Fibroblast of pulmonary artery (primary cell): ENCODE data around the gene NFASC.

Experiments used
- DNase-seq: peaks from one replicate; pipeline ENCODE4 v3.0.0-alpha.2; 2010; ENCODE audit warnings: low read depth
- H3K4me3 ChIP-seq: replicated peaks from 2 replicates; pipeline ENCODE4 v1.5.1; 2011; ENCODE audit warnings: low read depth, mild to moderate bottlenecking, control low read depth, low read length, moderate library complexity
- TF ChIP-seq, protein P1 (sequence below): IDR thresholded peaks from 2 replicates; pipeline ENCODE4 v1.5.1; 2011; ENCODE audit warnings: mild to moderate bottlenecking, control low read depth, low read length, inconsistent platforms; ENCODE audit errors: missing control alignments

Gene NFASC

GRCh38 chr1:204867666-204868339, 2.9 kb upstream of the NFASC start:
- TF ChIP-seq, protein P1, sequence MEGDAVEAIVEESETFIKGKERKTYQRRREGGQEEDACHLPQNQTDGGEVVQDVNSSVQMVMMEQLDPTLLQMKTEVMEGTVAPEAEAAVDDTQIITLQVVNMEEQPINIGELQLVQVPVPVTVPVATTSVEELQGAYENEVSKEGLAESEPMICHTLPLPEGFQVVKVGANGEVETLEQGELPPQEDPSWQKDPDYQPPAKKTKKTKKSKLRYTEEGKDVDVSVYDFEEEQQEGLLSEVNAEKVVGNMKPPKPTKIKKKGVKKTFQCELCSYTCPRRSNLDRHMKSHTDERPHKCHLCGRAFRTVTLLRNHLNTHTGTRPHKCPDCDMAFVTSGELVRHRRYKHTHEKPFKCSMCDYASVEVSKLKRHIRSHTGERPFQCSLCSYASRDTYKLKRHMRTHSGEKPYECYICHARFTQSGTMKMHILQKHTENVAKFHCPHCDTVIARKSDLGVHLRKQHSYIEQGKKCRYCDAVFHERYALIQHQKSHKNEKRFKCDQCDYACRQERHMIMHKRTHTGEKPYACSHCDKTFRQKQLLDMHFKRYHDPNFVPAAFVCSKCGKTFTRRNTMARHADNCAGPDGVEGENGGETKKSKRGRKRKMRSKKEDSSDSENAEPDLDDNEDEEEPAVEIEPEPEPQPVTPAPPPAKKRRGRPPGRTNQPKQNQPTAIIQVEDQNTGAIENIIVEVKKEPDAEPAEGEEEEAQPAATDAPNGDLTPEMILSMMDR, result no peak
- H3K4me3 ChIP-seq, result no peak overlapping the region
- DNase-seq, result no peak

DNA sequence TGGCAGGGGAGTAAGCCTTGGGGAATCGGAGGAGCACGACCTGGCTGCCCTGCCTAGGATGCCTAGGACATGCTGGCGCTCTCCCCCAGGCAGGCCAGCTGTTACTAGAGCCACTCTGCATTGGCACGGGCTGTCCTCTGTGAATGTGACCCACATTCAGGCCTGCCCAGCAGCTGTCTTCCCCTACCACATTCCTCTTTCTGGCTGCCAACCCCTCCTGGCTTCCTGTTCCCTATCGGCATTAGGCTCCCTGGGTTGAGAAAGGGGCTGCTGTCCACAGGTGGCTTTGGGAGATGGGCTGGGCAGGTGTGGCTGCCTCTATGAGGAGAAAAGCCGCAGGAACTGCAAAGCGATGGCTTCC, 2.3 kb upstream of the NFASC start:
- no peak for DNase-seq
- TF ChIP-seq, protein P1, result no peak
- H3K4me3 ChIP-seq, result no peak overlapping the region

DNA sequence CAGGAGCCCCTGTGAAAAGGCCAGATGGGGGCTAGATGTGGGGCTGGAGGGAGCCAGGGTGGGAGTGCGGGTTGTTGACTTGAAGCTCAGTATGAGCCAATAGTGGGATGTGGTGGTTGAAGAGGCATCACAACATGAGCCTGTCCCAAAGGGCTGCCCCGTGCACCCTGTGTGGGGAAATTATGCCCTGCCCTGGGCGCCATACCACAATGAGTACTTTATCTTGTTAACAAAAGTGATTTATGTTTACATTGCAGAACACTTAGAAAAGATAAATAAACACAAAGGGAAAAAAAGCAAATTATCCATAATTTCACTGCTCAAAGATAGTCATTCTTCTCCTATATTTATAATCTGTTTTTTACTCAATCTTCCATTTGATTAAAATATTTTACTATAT, 1.6 kb upstream of the NFASC start:
- TF ChIP-seq, protein P1, result no peak
- DNase-seq, result no peak
- no peak overlapping the region for H3K4me3 ChIP-seq

- no peak for DNase-seq
- TF ChIP-seq, protein P1, result no peak
- H3K4me3 ChIP-seq, result no peak overlapping the region
Measured at GRCh38 chr1:204871405-204872037, 859 bp downstream of the NFASC start.

- TF ChIP-seq, protein P1, result no peak
- DNase-seq, result no peak
- no peak overlapping the region for H3K4me3 ChIP-seq
Measured at GRCh38 chr1:204872262-204872881, 1.7 kb downstream of the NFASC start.

- H3K4me3 ChIP-seq, result no peak overlapping the region
- TF ChIP-seq, protein P1, result no peak
- no peak for DNase-seq
Measured at GRCh38 chr1:204873176-204873575, 2.5 kb downstream of the NFASC start.
